Stimulated activated CD4-positive, alpha-beta T cell treated with anti-CD3 and anti-CD28 coated beads, Interleukin-2, amount 100 ng/mL, for 48 hours (primary cell): Measurements from ENCODE around the gene TRMT13.

Experiments used
- DNase-seq, 2 donors: peaks; one replicate each; pipeline ENCODE4 v3.0.0-alpha.2; 2020

TRMT13 gene, protein sequence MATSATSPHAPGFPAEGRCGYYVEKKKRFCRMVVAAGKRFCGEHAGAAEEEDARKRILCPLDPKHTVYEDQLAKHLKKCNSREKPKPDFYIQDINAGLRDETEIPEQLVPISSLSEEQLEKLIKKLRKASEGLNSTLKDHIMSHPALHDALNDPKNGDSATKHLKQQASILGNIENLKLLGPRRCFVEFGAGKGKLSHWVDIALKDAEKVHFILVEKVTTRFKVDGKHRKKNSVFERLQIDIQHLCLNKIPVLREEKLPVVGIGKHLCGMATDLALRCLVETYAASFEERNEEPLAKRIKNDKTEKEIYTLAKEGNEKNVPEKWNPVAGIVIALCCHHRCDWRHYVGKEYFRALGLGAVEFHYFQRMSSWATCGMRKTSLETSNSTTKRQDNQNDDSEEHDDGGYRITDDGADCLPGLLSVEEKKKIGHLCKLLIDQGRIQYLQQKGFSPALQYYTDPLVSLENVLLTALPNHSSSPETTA

DNA sequence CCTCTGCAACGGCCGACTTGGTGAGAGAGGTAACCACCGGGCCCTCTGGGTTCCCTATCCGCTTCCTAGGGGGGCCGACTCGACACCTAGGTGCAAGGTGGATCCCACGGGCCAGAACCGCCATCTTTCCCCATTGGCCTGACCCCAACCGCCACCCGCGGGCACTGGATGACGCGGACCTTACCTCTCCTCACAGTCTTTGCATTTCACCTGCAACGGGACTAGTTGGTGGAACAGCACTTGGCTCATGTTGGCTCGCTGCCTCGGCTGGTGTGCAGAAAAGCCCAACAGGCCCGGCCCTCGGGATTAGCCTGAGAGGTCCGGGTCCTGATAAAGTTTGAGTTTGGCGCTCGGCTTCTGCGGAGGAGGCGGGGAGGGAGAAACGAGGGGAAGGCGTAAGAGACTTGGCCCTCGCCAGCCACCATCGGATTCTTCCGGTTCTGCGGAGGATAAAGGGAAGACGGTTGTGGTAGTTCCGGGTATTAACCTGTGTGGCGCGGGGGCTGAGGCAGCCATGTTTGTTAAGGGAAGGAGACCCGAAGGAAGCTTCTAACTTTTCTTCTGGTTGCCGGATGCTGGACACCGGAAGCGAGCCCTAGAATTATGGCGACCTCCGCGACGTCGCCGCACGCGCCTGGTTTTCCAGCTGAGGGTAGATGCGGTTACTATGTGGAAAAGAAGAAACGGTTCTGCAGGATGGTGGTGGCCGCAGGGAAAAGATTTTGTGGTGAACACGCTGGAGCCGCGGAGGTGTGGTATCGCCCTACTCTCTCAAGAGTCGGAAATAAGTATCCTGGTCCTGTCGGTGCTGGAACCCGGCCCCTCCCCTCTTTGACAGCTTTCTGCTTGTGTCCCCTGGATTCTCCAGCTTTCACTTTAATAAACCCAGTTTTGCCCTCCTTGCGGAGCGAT lies at the start of gene TRMT13, which contains the start of gene SASS6:
Gene TRMT13, plus strand, starts transcription at position 598 of the 912 bp plus-strand sequence. Its CDS starts 6 bp downstream, at position 604.
Gene SASS6, minus strand, starts transcription at position 365 of the 912 bp plus-strand sequence. Its CDS starts 116 bp downstream, at position 249.
- DNase-seq, result peak; percentile 85 to 91

DNA sequence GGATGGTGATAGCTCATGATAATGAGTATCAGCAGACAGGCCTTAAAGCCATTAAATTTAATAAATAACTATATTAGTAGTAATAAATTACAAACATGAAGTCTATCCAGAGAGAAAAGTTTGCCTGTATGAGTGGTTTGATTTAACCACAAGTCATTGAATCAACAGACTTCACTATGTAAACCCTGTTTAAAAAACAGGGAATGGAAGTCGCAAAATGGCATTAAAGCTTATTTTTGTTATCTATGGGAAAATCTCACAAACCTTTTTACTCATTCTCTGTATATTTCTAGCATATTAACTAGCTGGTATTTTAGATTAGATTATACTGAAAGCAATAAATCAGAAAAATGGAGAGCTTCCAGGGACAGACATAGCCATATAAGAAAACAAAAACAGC lies 45.6 kb upstream of the TRMT13 start:
- DNase-seq, result no peak

DNA sequence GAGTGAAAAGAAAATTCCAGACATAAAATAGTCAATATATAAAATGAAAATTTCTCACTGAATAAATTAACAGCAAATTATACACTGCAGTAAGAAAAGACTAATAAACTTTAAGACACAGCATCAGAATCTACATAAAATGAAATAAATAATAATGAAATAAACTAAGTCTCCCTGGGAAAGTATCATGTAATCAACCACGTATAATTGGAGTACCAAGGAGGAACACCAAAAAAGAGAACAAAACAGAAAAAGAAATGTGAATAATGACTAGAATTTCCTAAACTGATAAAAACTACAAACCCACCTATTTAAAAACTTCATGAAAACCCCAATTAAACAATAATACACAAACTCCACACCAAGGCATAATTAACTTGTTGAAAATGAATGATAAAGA lies 43.9 kb upstream of the TRMT13 start:
- DNase-seq, result no peak

DNA sequence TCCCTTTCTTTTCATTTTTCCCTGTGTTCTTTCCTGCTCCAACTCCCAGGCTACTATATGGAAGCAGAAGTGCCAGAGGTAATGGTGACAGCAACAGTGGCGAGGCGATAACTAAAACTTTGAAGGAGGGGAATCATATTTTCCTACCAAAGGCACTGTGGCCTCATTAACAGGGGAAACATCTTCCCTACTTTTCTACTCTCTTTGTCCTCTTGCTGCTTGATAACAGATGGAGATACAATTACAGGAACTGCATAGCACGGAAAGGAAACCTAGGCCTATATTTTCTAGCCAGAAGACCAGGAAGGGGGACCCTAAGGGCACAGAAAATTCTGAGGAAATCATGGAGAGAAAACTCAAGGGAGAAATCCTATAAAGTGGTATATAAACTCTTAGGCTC lies 42.5 kb upstream of the TRMT13 start:
- DNase-seq, result no peak

DNA sequence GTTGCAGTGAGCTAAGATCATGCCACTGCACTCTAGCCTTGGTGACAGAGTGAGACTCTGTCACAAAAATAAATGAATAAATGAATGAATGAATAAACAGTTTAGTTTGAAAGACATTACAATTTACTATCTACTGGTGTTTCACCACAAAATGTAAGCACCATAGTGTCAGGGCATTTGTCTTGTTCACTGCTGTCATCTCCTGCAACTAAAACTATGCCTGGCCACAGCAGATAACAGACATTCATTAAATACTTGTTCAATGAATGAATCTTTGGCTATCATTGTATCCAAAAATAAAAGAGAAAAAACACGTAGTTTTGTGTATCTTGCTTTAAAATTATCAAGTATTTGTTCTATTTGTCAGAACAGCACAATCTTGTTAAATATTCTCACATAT lies 32.8 kb upstream of the TRMT13 start:
- DNase-seq, result no peak

DNA sequence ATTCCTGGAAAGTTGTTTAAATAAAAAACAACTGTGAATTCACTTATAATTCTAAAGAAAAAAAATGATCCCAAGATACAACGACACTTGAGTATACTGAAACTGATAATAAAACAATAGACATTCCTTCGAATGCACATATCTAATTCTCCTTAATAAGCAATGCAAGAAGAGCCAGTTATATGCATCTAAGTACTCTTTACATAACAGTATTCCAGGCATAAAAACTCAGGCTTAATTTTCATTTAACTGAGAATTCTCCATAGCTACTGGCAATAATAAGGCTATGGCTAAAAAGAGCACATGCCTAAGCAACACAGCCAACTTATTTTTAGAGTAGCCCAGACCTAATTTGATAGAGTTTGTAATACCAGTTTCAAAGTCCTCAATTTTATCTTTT lies 31.4 kb upstream of the TRMT13 start:
- no peak for DNase-seq

DNA sequence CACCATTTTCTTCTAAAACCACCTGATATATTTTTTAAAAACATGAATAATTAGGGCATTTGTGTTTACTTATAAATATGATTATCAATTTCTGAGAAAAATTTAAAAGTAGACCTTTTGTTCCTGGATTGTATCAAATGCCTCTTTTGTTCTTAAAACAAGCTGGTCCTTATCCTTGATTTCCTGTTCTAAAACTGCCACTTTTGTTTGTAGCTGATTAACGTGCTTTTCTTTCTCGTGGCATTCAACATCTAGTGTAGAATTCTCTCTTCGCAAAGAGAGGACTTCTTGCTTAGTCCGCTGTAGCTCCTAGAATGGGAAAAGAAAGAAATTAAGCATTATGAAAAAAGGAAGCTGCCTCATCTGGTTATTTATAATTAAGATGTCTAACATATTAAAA lies 25.3 kb upstream of the TRMT13 start:
- no peak for DNase-seq

DNA sequence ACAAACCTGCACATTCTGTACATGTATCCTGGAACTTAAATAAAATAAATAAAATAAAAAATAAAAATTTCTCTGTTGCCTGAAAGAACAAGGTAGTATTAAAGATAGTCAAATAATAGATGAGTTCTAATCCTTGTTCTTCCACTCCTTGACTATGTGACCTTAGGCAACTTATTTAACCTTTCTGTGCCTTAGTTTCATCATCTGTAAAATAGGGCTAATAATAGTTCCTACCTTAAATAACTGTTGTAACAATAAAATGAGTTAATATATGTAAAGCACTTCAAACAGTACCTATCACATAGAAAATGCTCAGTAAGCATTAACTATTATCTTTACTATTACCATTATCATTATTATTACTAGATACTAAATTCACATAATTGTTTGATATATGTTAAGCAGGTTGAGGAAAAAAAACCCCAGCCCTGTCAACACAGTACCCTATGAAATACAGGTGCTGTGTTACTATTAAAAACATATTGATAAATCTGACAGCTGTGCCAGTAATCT lies 23.4 kb upstream of the TRMT13 start:
- DNase-seq, result no peak

DNA sequence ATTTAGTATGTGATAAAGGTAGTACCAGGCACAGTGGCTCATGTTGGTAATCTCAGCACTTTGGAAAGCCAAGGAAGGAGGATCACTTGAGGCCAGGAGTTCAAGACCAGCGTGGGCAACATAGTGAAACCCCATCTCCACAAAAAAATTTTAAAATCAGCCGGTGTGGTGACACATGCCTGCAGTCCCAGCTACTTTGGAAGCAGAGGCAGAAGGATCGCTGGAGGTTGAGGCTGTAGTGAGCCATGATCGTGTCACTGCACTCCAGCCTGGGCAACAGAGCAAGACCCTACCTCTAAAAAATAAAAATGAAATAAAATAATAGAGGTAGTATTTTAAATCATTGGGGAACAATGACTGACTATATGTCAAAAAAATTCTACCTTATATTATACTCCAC lies 17.4 kb upstream of the TRMT13 start:
- DNase-seq, result no peak

DNA sequence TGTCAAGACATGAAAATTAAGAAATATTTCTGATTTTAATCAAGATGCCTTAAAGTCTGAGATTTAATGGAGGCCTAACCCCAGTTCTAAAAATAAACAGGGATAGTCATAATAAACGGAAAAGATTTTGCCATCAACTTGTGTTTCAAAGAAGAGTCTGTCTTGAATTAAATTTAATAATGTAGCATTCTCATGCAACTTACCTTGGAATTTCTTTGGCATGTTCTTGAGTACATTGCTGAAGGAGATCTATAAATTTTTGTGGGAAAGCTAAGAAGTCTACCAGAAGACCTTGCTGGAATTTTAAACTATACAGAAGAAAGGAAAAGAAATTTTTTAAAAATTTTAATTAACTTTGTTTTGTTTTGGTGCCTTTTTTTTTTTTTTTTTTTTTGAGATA lies 10.8 kb upstream of the TRMT13 start:
- no peak for DNase-seq

DNA sequence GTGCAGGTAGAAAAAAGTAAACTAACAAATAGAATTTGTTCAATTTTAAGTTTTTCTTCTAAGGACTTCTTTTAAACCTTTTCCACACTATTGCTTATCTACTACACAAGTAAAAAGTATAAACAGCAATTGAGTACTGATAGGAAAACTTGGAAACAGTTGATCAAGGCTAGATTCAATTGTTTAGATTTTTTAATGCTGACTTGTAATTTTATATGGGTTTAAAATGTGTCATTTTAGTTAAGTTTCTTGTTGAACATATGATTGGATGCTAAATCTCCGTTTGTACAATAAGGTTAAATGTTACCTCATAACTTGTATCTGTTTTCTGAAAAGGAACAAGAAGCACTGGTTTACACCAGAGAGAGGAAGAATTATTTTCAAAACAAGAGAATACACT lies 5.7 kb upstream of the TRMT13 start:
- DNase-seq, result no peak

DNA sequence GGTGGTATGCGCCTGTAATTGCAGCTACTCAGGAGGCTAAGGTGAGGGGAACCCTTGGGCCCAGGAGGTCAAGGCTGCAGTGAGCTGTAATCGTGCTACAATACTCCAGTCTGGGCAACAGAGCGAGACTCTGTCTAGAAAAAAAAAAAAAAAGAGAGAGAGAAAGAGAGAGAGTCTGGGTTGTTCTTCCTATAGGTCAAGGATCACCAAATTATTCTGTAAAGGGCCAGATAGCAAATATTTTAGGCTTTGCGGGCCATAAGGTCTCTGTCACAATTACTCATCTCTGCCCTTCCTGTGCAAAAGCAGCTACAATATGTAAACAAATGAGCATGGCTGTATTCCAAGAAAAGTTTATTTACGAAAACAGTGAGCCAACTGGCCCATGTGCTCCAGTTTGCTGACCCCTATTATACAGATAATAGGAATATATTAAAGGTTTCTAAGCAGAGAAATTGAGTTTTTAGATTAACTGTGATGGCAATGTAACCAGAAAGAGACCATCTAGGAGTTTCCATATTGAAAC lies 2.3 kb upstream of the TRMT13 start:
- DNase-seq, result no peak

DNA sequence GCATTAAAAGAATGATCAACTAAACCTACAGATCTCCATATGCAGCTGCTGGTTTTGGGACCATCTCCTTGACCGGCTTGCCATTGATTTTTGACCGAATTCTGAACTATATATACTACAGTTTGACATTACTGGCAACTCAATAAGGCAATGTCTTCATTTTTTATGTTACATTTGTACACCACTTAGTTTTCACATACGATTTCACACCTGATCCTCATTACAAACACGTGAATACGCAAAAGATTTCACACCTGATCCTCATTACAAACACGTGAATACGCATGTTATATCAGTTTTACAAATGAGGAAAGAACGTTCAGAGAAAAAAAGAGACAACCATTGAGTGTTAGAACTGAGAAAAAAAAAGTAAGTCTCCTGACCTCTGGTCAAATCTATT lies 1.3 kb upstream of the TRMT13 start:
- DNase-seq, result no peak

DNA sequence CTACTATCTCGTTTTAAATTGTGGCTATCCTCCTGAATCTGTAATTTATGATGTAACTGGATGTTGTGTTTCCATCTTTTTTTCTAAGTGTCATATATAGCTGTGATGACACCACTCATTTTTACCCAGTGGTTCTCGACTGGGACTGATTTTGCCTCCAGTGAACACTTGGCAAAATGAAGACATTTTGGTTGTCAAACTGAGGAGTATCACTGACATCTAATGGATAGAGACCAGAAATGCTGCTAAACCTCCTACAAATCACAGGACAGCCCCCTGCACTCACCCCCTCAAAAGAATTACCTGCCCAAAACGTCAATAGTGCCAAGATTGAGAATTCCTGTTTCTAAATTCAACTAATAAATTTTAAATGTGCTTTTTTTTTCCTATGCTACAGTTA lies 1.9 kb downstream of the TRMT13 start:
- DNase-seq, result no peak

DNA sequence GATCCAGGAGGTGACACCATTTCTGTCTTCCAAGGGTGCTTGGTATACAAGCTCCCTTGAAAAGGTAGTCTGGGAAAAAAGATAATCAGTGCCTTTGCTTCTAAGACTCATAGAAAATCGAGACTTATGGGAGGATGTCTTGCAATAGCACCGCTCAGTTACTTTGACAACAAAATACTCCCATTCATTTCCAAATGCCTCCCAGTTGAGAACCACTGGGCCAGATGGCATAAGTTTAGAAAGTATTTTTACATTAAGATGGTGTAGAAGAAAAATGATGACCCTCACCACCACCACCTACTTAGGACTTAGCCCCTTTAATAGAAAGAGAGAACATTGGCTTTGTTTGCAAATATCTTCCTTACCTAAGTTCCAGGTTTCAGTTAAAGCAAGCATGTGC lies 4.6 kb downstream of the TRMT13 start:
- no peak for DNase-seq

DNA sequence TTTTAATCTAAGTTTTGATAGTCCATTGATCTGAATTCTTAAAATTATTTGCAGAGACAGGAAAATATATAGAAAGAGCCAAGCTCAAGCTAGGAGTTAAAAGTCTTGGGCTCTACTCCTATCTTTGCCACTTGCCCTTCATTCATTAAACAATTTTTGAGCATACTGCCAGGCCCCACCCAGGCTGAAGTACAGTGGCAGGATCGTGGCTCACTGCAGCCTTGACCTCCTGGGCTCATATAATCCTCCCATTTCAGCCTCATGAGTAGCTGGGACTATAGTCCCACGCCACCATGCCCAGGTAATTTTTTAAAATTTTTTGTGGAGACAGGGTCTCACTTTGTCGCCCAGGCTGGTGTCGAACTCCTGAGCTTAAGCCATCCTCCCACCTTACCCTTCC lies 8.2 kb downstream of the TRMT13 start:
- no peak for DNase-seq

DNA sequence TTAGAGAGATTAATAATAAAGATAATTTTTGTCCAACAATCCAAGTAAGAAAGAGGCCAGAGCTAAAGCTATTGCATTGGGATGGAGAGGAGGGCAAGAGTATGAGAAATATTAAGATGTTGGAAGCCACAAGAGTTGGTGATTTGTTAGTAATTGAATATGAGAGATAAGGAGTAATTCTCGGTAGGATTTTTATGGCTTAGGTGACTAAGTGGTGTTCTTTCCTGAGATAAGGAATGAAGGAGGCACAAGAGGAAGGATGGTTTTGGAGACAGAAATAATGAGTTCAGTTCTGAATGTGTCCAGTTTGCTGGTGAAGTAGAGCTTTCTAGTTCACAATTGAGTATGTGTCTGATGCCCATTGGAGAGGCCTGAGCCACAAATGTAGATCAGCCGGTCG lies 9.4 kb downstream of the TRMT13 start:
- DNase-seq, result no peak

DNA sequence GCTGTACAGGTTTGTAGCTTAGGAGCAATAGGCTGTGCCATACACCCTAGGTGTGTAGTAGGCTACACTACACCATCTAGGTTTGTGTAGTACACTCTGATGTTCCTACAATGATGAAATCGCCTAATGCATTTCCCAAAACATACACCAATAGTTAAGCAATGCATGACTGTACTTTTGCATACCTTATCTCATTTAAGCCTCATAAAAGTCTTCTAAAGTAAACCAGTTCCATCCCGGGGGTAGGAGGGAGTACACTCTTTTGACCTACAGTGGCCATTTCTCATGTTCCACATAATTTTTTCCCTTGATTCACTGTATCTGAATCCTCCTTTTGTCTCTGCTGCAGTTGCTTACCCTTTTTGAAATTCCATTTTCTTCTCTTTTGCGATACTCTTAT lies 12.2 kb downstream of the TRMT13 start:
- no peak for DNase-seq

DNA sequence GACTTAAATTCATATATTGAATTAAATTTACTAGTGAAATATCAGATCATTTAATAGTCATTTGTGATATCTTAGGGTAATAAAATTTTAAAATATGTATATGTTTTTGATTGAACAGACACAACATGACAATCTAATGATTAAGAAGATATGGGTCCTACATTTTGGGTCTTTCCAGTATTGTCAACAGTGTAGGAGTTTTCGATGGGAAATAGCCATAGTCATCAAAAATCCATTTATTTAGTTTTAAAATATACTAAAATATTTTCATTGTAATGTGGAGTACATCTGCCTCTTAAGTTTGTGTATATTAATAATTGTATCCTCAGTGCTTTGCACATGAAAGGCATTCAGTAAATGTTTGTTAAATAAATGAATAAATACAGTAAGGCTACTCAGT lies 14.0 kb downstream of the TRMT13 start:
- no peak for DNase-seq

DNA sequence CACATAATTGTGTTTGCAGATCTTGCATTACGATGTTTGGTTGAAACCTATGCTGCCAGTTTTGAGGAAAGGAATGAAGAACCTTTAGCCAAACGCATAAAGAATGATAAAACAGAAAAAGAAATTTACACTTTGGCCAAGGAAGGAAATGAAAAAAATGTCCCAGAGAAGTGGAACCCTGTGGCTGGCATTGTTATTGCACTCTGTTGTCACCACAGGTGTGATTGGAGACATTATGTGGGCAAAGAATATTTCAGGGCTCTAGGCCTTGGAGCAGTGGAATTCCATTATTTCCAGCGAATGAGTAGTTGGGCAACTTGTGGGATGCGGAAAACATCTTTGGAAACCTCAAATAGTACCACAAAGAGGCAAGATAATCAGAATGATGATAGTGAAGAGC lies 14.9 kb downstream of the TRMT13 start:
- DNase-seq, result no peak

DNA sequence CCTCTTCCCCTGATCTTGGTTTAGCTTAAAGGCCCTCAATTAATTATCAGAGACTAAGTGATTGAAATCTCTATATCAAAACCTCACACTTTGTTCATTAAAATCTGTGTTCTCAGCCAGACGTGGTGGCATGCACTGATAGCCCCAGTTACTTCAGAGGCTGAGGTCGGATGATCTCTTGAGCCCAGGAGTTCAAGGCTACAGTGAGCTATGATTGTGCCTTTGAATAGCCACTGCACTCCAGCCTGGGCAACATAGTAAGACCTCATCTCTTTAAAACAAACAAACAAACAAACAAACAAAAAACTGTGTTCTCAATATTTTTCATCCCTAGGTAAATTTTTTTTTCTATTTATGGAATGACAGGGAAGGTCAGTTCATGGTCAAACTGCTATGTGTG lies 18.7 kb downstream of the TRMT13 start:
- no peak for DNase-seq

DNA sequence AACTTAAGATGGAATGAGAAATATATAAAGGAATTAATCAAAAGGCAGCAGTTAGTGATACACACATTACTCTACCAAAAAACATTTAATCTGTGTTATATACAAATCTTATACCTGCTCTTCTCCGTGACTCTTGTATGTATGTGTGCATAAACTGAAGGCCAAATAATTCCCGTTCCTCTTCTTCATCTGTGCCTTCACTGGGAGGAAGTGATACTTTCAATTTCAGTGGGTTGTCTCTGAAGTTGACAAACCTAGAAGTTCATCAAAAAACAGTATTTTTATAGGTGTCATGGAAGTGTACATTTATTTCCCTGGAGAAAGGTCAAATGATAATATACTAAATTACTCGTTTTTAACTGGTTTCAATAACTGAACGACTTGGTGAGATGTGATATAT lies 19.3 kb downstream of the TRMT13 start:
- no peak for DNase-seq

DNA sequence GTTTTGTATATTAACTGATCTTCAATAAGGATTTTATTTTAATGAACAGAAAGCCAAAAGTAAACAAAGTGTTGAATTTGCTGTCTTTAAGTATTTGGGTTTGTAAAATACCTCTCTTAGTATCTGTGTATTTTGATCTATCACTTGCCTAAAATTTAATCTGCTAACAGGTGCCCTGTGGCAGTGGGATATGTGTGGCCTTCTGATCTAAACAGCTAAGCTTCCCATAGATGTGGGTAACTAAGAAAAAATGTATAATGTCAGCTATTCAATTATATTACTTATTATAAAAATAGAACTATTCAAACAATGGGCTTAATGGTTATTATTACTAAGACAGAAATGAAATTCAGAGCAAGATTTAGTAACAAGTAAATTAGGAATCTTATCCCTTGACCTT lies 29.9 kb downstream of the TRMT13 start:
- DNase-seq, result no peak
